ENCODE measurements around the gene SNX33. TPM values are rescaled to one million over a fixed set of nuclear protein-coding genes. Genes with fewer than 3 reads are reported as not detected.
"Not testable (repeated sequence)": the region's sequence is repeated elsewhere in the genome, so short reads cannot be mapped to it uniquely, and the experiment has no call there.

The SNX33 gene
- total RNA-seq, 2 donors from 2014 or later, result 23.8 to 30.9 TPM

DNA sequence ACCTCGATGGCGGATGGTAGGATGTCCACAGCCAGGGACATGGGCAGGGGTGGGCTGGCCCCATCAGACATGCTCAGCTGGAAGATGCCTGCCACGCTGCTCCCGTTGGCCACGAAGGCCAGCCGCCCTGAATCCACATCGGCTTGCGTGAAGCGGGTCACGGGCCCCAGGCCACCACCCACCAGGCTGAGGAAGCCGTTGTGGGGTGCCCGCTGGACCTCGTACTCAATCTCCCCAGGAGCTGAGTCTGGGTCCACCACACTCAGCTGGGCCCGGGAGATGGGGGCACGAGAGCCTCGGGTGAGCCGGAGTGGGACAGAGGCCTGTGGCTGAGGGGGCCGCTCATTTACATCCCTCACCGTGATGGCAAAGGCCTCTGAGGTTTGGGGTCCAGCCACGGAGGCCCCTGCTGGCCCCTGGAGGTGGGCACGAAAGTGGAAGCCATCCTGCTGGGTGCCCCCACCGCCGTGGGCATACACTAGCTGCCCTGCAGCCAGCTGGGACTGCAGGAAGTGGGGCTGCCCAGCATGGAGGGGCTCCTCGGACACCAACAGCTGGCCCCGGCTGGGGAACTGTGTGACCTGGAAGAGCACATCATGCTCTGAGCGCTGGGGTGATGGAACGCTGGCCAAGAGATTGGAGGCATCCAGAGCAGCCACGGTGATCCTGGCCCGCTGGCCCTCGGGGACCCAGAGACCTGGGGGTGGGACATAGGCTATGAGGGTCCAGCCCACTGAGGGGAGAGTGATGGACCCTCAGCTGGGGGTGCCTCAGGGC lies 29.2 kb downstream of the SNX33 start:
- intact Hi-C loops (cut with DNase I), result loop anchor here in 1 of 2 donors (10.0 kb wide), 1 partner anchor 52 kb away; the partner anchor contains the start of gene SNUPN
- DNase-seq (ENCODE audit: low spot score), result no peak

DNA sequence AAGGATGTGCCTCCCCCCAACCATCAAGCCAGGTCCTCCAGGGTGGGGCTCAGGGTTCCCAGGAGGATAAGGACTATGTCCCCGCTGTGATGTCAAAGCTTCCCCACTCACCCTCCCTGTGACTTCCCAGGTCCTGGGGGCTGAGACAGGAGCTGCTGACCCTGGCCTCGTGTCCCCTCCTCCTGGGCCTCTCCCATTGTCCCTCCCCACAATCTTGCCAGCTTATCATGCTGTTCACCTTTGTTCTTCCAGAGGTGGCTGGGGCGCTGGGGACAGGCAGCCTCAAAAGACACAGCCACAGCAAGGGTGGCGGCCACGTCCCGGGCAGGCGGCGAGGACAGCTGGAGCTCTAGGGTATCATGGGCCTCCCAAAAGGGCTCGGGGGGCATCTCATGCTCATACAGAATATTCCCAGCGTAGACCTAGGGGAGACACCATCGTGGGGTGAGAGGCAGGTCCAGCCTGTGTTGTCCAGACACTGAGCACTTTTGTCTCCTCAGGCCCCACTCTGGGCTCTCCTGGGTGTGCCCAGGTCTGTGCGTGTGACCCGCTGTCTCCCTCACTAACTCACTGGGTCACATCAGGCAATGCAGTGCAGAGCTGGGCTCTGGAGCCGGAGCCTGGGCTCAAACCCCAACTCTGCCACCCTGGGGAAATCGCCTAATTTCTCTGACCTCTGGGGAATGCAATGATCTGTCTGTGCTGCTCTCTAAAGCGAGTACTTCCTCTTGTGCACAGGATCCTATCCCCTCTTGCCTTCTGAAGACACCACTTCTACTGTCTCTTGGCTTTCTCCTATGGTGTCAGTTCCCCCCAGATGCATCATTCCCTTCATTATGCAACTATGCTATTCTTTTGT lies 30.0 kb downstream of the SNX33 start:
- intact Hi-C loops (cut with DNase I), result loop anchor here in 1 of 2 donors (10.0 kb wide), 1 partner anchor 53 kb away; the partner anchor contains the start of gene SNUPN
- DNase-seq (ENCODE audit: low spot score), result no peak

DNA sequence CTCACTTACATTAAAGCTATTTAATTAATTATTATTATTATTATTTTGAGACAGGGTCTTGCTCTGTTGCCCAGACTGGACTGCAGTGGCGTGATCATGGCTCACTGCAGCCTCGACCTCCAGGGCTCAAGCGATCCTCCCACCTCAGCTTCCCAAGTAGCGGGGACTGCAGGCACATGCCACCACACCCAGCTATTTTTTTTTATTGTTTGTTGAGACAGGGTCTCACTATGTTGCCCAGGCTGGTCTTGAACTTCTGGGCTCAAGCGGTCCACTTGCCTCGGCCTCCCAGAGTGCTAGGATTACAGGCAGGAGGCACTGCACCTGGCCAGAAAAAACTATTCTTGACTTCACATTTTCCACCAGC lies 30.6 kb downstream of the SNX33 start:
- DNase-seq (ENCODE audit: low spot score), result not testable (repeated sequence)
- intact Hi-C loops (cut with DNase I), result loop anchor here in 1 of 2 donors (10.0 kb wide), 1 partner anchor 54 kb away; the partner anchor contains the start of gene SNUPN

DNA sequence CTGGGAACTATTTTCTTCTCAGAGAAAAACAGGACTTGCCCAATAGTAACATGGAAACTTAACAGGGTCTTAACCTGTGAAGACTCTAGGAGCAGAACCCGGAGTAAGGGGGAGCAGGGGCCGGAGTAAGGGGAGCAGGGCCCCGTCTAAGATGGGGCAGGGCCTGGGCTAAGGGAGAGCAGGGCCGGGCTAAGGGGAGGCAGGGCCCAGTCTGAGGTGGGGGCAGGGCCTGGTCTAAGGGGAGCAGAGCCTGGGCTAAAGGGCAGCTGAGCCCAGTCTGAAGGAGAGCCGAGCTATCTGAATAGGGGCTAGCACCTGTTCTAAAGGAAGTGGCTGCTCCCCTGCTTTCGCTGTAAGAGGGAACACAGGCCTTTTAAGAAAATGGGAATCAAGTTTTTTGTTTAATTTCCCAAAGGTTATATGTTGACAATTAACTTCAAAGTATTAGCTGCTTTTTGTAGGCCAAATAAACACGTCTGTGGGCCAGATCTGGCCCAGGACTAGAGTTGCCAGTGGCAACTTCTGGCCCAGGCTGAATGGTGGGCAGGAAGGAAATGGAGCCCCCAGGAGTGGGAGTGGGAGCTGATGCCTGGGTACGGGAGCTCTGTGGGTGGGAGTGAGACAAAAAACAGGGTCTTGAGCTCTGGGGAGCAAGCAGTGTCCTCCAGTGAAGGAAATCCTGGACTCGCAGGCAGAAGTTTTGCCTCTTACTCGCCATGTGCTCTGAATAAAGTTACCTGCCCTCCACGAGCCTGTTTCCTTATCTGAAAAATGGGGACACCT lies 32.5 kb downstream of the SNX33 start:
- intact Hi-C loops (cut with DNase I), result loop anchor here (5.0 to 10.0 kb wide), 3 partner anchors 55 to 115 kb away; no protein-coding TSS in a partner anchor
- no peak for DNase-seq (ENCODE audit: low spot score)

DNA sequence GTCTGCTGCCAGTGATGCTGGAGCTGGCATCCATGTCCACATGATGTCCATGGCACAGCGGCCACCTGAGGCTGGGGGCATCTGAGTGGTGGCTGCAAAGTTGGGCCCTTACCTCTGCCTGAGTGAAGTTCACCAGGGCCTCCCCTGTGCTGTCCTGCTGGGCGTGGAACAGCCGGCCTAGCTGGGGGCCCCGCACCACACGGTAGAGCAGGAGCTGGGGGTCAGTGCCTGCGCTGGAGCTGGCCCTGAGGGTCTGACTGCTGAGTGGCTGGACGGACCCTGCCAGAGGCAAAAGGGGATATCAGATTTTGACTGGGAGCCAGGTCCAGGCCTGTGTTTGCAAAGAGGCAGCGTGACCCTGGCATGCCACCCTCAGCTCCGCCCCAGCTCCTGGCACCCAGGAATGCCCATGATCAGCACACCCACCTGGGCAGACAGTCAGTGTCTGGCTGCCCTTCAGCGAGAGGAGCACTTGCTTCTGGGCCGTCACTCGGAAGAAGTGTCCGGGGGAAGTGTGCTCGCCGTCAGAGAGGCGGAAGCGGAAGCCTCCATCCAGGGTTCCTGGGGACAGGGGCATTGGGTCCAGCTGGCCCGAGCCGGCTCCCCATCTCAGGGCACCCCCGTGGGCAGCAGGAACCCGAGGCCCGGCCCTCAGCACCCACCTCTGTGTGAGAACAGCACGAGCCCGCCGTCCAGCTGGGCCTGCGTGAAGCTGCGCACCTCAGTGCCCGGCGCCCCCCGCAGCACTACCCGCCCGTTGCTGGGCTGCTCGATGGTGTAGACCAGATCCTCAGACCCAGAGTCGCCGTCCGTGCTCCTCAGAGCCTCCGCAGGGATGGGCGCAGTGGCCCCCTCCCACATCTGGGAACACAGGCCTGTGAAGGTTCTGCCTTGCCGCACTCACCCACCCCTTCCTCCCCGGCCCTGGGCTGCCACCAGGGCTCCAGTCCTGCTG lies 34.7 kb downstream of the SNX33 start:
- DNase-seq (ENCODE audit: low spot score), result no peak
- intact Hi-C loops (cut with DNase I), result loop anchor here (5.0 to 10.0 kb wide), 3 partner anchors 52 to 112 kb away; no protein-coding TSS in a partner anchor

DNA sequence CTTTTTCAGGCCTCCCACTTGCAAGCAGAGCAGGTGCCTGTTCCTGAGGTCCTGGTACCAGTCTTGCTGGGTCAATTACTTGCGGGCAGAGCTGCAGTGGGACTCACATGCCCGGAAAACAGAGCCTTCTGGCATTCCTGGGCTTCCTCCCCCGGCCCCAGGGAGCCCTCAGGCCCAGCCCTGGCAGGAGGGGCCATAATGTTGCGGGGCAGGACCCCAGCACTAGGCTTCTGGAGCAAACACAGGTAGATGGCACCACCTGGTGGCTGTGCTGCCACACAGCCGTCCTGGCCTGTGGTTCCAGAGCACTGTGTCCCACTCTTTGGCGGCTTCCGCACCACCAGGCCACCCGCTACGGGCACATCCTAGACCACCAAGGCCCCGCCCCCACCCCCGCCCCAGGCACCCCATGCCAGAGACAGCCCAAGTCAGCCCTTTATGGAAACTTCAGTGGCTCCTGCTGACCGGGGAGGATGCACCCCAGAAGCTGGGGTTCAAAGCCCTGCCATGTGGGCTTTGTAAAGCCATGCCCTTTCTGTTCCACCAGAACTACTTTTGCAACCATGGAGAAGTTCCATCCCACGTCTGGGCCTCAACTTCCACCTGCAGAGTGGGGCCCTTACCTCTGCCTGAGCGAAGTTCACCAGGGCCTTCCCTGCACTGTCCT lies 36.1 kb downstream of the SNX33 start:
- intact Hi-C loops (cut with DNase I), result loop anchor here (5.0 to 10.0 kb wide), 3 partner anchors 51 to 111 kb away; no protein-coding TSS in a partner anchor
- DNase-seq (ENCODE audit: low spot score), result not testable (repeated sequence)

DNA sequence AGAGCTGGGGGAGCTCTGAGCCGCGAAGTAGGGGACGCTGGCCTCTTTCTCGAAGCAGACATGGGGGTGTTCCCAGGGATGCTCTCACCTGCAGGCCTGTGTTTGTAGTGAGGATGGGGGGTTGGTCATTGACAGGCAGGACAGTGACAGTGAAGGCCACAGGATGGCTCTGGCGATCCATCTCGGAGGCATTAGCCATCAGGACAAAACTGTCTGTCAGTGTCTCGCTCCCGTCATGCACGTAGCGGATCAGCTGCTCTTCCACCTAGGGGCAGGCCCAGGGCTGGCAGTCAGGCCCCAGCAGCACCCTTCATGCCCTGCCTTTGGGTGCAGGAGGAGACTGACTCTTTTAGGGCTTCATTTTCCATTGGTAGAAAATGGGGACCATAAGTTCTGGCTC lies 36.9 kb downstream of the SNX33 start:
- DNase-seq (ENCODE audit: low spot score), result no peak
- intact Hi-C loops (cut with DNase I), result loop anchor here (5.0 to 10.0 kb wide), 4 partner anchors 43 to 110 kb away; no protein-coding TSS in a partner anchor

DNA sequence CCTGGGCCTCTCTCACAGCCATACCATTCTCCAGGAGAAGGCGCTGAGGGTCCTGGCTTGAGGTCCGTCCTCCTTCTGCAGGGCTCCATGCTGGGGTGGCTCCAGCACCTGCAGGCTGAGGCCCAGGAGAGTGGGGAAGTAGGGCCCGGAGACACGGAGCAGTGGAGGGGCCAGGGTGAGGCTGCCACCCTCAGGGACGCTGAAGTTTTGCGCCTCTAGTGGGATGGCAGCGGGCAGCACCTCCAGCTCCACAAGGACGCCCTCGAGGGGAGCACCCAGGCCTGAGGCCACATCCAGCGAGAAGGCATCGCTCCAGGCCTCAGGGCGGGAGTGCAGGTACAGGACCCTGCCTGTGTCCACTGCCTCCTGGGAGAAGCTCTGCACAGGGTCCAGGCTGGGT lies 37.5 kb downstream of the SNX33 start:
- intact Hi-C loops (cut with DNase I), result loop anchor here (5.0 to 10.0 kb wide), 3 partner anchors 42 to 110 kb away; no protein-coding TSS in a partner anchor
- DNase-seq (ENCODE audit: low spot score), result no peak

DNA sequence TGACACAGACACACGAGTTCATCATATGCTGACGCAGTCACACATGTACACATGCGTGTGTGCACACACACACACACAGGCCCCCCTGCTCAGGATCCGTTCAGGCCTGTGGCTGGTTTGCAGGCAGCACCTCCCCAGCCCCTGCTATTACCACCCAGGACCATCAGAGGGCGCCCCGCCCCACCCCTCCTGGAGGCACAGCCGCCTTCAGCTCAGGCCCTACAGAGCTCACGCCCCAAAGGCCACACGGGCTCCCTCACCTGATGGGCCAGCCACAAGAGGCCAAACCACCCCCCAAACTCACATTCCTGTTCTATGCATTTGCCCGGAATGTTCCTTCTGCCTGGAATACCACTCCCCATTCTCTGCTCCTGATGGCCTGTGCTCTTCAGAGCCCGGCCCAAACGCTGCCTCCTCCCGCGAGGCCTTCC lies 38.5 kb downstream of the SNX33 start:
- intact Hi-C loops (cut with DNase I), result loop anchor here (5.0 to 10.0 kb wide), 3 partner anchors 41 to 109 kb away; no protein-coding TSS in a partner anchor
- DNase-seq (ENCODE audit: low spot score), result peak; percentile 94

DNA sequence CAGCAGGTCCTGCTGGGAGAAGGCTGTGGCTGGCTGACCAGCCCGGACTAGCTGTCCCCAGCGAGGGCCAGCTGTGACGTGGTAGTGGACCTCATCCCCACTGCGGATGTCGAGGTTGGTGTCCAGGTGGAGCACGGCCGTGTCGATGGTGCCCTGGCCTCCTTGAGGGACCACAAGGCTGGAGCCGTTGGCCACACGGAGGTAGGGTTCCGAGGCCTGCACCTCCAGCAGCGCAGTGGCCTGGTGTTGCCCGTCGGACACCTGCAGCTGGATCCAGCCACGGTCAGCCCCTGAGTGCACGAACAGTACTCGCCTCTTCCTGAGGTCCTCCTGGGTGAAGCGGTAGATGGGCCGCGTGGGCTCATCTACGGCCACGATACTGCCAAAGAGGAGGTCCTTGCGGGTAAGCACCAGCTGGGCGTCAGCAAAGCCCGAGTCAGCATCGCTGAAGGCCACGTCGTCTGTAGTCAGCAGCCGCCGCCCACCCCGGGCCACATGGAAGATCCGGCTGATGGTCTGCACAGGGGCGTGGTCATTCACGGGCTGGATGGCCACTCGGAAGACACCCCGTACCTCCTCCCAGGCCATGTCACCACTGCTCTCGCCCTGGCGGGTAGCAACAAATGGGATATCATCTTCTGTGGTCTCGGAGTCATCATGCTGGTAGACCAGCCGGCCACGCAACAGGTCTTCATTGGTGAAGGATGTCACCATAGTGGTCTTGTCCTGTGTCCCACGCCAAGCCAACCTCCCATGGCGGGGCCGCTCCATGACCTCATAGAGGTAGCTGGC lies 40.0 kb downstream of the SNX33 start:
- DNase-seq (ENCODE audit: low spot score), result no peak
- intact Hi-C loops (cut with DNase I), result loop anchor here (5.0 to 10.0 kb wide), 3 partner anchors 40 to 107 kb away; no protein-coding TSS in a partner anchor

DNA sequence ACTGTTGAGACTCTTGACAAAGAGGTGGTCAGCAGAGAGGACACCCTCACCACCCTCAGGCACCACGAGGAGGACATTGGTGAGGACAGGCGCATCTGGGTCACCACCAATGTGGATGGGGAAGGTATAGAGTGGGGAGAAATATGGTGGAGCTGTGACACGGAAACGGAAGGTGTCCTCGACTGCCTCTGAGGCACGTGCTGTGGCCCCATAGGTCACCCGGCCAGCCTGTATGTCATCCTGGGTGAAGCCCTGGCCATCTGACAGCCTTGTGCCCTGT lies 40.5 kb downstream of the SNX33 start:
- no peak for DNase-seq (ENCODE audit: low spot score)
- intact Hi-C loops (cut with DNase I), result loop anchor here (5.0 to 10.0 kb wide), 3 partner anchors 39 to 107 kb away; no protein-coding TSS in a partner anchor

DNA sequence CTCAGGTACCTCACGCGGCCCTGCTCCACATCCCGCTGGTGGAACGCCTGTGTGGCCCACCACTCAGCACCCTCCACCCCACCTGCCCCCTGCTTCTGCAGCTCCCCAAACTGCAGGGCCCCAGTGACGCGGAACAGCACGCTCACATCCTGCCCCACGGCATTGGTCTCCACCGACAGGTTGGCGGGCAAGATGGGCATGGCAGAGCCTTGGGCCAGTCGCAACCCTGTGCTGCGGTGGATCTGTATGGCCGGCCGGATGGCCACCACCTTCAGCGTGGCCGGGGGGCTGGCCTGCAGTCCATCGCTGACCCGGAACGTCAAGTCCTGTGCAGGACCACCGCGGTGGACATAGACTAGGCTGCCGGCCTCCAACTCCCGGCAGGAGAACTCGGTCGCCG lies 41.1 kb downstream of the SNX33 start:
- intact Hi-C loops (cut with DNase I), result loop anchor here (5.0 to 10.0 kb wide), 3 partner anchors 38 to 106 kb away; no protein-coding TSS in a partner anchor

DNA sequence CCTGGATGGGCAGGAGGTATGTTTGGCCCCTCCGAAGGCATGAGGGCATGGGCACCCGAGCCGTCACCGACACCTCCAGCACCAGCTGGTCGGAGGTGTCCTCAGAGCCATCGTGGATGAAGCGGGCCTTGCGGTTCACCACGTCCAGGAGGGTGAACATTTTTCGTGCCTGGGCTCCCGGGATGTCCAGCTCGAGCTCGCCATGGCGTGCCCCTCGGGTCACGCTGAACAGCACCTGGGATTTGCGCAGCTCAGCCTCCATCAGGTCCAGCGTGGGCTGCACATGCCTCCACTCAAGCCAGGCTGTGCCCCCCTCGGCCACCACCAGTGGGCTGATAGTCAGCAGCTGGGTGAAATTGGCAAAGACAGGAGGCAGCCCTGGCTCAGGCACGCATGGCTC lies 41.7 kb downstream of the SNX33 start:
- DNase-seq (ENCODE audit: low spot score), result not testable (repeated sequence)
- intact Hi-C loops (cut with DNase I), result loop anchor here (5.0 to 10.0 kb wide), 3 partner anchors 38 to 105 kb away; no protein-coding TSS in a partner anchor

More for the DNA sequence above, 41.1 kb downstream of the SNX33 start:
- DNase-seq (ENCODE audit: low spot score), result no peak

DNA sequence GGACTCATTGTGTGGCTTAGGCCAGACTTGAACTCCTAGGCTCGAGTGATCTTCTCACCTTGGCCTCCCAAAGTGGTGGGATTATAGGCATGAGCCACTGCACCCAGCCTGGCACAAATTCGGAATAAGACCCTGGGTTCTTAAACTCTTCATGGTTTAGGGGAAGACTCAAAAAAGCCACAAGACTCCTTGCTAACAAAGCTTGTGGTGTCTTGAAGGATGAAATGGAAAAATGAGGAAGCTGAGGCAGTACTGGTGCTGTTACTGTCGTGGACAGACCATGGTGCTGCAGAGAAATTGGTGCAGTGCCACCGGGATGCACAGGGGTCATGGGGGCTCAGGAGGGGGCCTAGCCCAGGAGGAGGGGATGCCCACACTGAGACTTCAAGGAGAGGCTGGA lies 44.6 kb downstream of the SNX33 start:
- intact Hi-C loops (cut with DNase I); DNase-seq (ENCODE audit: low spot score): not testable (repeated sequence)

DNA sequence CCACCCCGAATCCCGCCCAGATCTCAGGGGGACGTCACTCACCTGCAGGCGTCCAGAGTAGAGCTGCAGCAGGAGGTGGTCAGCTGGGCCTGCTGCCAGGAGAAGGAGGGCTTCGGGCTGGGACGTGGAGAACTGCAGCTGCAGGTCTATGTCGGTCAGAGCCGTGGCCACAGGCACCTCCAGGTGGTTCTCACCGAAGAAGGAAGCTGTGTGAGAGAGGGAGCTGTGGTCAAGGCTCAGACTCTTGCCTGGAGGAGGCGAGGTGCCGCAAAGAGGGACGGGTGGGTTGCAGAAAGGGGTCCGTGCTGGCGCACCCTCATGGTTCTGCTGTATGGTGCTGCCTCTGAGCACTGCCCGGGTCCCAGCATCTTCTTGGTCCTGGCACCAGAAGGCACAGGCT lies 45.3 kb downstream of the SNX33 start:
- DNase-seq (ENCODE audit: low spot score); intact Hi-C loops (cut with DNase I): not testable (repeated sequence)

DNA sequence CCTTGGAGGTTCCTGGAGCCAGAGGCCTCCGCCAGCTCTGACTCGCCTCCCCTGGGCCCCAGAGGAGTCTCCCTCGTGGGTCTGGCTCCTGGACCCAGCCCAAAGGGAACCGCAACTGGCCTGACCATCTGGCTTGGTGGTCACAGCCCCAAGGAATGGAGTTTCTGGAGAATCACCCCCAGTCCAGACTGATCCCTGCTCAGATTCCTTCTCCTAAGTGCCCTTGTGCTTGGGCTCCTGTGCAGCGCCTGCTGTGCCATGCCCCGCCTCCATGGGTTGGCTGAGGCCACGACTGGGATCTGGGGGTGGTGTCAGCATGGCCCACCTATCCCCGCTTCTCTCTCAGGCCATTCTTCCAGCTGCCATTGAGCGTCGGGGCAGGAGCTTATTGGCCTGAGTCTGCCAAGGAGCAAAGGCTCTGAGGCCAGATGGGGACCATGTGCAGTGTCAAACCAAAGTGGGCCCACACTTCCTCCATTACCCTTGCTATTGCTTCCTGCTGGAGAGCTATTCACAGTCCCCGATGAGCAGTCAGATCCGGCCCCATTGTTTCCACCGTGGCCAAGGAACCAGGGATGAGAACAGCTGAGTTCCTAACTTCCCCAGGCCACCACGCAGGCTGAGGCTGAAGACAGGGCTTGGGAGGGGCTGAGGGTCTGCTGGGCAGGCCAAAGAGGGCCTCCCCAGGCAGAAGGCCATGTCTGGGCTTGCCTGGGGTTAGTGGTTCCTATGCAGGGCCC lies 46.0 kb downstream of the SNX33 start:
- intact Hi-C loops (cut with DNase I), result no loop called here
- DNase-seq (ENCODE audit: low spot score), result no peak

Data from posterior vena cava (tissue), 2 donors.